AG20443 (cell line): Measurements from ENCODE around the gene RAB5A.
"Not testable (repeated sequence)": the region's sequence is repeated elsewhere in the genome, so short reads cannot be mapped to it uniquely, and the experiment has no call there.

ENCODE experiments used
- DNase-seq: peaks from one replicate; pipeline ENCODE4 v3.0.0; 2012; ENCODE audit warnings: low spot score, mixed read lengths

Gene RAB5A

GRCh38 chr3:20028905-20029331 is 82.0 kb downstream of the RAB5A start:
- DNase-seq, result no peak

- not testable (repeated sequence) for DNase-seq
These were observed 85.0 kb downstream of the RAB5A start for GRCh38 chr3:20031939-20032338.
